HEK293 (cell line): Measurements from ENCODE around the gene NOS1AP.

Experiments
- YY1 ChIP-seq: fragments of 450-650 bp; formaldehyde crosslinking; IDR thresholded peaks from 2 replicates; pipeline ENCODE4 v1.5.1; 2018; ENCODE audit warnings: missing biosample characterization, missing genetic modification characterization
- ZNF140 ChIP-seq: fragments of 450-650 bp; formaldehyde crosslinking; IDR thresholded peaks from 2 replicates; pipeline ENCODE4 v1.5.1; 2016; ENCODE audit warnings: missing biosample characterization, missing genetic modification characterization
- ZNF211 ChIP-seq: fragments of 450-650 bp; formaldehyde crosslinking; IDR thresholded peaks from 2 replicates; pipeline ENCODE4 v1.5.1; 2016; ENCODE audit warnings: low read depth, missing biosample characterization, missing genetic modification characterization
- ZNF302 ChIP-seq: fragments of 450-650 bp; formaldehyde crosslinking; IDR thresholded peaks from 2 replicates; pipeline ENCODE4 v1.5.1; 2016; ENCODE audit warnings: missing biosample characterization, missing genetic modification characterization, low read depth
- ZNF394 ChIP-seq: fragments of 450-650 bp; formaldehyde crosslinking; IDR thresholded peaks from 2 replicates; pipeline ENCODE4 v1.5.1; 2016; ENCODE audit warnings: missing biosample characterization, missing genetic modification characterization, mild to moderate bottlenecking, moderate library complexity, borderline replicate concordance
- ZNF423 ChIP-seq: fragments of 450-650 bp; formaldehyde crosslinking; IDR thresholded peaks from 2 replicates; pipeline ENCODE4 v1.5.1; 2016; ENCODE audit warnings: missing biosample characterization, missing genetic modification characterization
- ZNF530 ChIP-seq: fragments of 450-650 bp; formaldehyde crosslinking; IDR thresholded peaks from 2 replicates; pipeline ENCODE4 v1.5.1; 2016; ENCODE audit warnings: low read depth, missing biosample characterization, missing genetic modification characterization
- TF ChIP-seq, protein P1 (sequence below): fragments of 450-650 bp; formaldehyde crosslinking; IDR thresholded peaks from 2 replicates; pipeline ENCODE4 v1.5.1; 2016; ENCODE audit warnings: missing biosample characterization, missing genetic modification characterization
- TF ChIP-seq, protein P2 (sequence below): fragments of 450-650 bp; formaldehyde crosslinking; IDR thresholded peaks from 2 replicates; pipeline ENCODE4 v1.5.1; 2016; ENCODE audit warnings: missing biosample characterization, missing genetic modification characterization
- TF ChIP-seq, protein P3 (sequence below): fragments of 450-650 bp; formaldehyde crosslinking; IDR thresholded peaks from 2 replicates; pipeline ENCODE4 v1.5.1; 2017; ENCODE audit warnings: missing biosample characterization, missing genetic modification characterization
- TF ChIP-seq, protein P4 (sequence below): fragments of 450-650 bp; formaldehyde crosslinking; IDR thresholded peaks from 2 replicates; pipeline ENCODE4 v1.5.1; 2016; ENCODE audit warnings: missing biosample characterization, missing genetic modification characterization, low read depth
- TF ChIP-seq, protein P5 (sequence below): fragments of 450-650 bp; formaldehyde crosslinking; IDR thresholded peaks from 2 replicates; pipeline ENCODE4 v1.5.1; 2016; ENCODE audit warnings: missing biosample characterization, missing genetic modification characterization

DNA sequence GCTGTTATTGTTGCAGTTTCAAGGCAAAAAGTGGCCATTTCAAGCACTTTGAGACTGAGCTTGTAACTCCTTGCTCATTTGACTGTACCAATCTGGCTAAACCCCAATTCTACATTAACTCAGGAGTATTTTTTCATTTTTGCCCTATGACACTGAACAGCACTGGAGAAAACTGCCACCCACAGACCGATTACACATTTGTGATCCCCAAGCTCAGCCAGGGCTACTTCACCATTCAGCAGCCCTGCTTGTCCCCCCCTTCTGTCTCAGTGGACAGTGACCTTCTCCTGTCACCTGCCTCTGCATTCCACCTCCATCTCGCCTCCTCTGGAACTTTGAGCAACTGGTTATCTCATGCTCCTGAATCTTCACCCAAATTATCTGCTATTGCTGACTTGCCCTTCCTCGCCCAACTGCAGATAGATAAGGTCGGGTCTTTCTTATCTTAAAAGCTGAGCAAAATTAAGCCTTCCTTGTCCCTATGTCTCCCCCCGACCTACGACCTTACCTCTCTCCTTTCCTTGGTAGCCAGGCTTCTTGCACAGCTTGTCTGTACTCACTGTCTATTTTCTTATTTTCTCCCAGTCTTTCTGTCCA, 281.9 kb downstream of the NOS1AP start:
- TF ChIP-seq ZNF302 (tag by site-specific recombination) (no peak), ZNF211 (no peak), ZNF394 (tag by site-specific recombination) (no peak), ZNF140 (tag by site-specific recombination) (no peak), YY1 (tag by site-specific recombination) (no peak), ZNF423 (tag by site-specific recombination) (no peak), ZNF530 (tag by site-specific recombination) (no peak)
- TF ChIP-seq, protein P1, sequence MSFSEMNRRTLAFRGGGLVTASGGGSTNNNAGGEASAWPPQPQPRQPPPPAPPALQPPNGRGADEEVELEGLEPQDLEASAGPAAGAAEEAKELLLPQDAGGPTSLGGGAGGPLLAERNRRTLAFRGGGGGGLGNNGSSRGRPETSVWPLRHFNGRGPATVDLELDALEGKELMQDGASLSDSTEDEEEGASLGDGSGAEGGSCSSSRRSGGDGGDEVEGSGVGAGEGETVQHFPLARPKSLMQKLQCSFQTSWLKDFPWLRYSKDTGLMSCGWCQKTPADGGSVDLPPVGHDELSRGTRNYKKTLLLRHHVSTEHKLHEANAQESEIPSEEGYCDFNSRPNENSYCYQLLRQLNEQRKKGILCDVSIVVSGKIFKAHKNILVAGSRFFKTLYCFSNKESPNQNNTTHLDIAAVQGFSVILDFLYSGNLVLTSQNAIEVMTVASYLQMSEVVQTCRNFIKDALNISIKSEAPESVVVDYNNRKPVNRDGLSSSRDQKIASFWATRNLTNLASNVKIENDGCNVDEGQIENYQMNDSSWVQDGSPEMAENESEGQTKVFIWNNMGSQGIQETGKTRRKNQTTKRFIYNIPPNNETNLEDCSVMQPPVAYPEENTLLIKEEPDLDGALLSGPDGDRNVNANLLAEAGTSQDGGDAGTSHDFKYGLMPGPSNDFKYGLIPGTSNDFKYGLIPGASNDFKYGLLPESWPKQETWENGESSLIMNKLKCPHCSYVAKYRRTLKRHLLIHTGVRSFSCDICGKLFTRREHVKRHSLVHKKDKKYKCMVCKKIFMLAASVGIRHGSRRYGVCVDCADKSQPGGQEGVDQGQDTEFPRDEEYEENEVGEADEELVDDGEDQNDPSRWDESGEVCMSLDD = no peak
- TF ChIP-seq, protein P2, sequence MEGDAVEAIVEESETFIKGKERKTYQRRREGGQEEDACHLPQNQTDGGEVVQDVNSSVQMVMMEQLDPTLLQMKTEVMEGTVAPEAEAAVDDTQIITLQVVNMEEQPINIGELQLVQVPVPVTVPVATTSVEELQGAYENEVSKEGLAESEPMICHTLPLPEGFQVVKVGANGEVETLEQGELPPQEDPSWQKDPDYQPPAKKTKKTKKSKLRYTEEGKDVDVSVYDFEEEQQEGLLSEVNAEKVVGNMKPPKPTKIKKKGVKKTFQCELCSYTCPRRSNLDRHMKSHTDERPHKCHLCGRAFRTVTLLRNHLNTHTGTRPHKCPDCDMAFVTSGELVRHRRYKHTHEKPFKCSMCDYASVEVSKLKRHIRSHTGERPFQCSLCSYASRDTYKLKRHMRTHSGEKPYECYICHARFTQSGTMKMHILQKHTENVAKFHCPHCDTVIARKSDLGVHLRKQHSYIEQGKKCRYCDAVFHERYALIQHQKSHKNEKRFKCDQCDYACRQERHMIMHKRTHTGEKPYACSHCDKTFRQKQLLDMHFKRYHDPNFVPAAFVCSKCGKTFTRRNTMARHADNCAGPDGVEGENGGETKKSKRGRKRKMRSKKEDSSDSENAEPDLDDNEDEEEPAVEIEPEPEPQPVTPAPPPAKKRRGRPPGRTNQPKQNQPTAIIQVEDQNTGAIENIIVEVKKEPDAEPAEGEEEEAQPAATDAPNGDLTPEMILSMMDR (tag by site-specific recombination) = no peak
- TF ChIP-seq, protein P3, sequence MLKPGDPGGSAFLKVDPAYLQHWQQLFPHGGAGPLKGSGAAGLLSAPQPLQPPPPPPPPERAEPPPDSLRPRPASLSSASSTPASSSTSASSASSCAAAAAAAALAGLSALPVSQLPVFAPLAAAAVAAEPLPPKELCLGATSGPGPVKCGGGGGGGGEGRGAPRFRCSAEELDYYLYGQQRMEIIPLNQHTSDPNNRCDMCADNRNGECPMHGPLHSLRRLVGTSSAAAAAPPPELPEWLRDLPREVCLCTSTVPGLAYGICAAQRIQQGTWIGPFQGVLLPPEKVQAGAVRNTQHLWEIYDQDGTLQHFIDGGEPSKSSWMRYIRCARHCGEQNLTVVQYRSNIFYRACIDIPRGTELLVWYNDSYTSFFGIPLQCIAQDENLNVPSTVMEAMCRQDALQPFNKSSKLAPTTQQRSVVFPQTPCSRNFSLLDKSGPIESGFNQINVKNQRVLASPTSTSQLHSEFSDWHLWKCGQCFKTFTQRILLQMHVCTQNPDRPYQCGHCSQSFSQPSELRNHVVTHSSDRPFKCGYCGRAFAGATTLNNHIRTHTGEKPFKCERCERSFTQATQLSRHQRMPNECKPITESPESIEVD (tag by site-specific recombination) = no peak
- TF ChIP-seq, protein P4, sequence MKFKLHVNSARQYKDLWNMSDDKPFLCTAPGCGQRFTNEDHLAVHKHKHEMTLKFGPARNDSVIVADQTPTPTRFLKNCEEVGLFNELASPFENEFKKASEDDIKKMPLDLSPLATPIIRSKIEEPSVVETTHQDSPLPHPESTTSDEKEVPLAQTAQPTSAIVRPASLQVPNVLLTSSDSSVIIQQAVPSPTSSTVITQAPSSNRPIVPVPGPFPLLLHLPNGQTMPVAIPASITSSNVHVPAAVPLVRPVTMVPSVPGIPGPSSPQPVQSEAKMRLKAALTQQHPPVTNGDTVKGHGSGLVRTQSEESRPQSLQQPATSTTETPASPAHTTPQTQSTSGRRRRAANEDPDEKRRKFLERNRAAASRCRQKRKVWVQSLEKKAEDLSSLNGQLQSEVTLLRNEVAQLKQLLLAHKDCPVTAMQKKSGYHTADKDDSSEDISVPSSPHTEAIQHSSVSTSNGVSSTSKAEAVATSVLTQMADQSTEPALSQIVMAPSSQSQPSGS (tag by site-specific recombination) = no peak
- TF ChIP-seq, protein P5, sequence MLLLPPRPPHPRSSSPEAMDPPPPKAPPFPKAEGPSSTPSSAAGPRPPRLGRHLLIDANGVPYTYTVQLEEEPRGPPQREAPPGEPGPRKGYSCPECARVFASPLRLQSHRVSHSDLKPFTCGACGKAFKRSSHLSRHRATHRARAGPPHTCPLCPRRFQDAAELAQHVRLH = no peak
